Spinal cord (tissue), 10 donors: Measurements from ENCODE around the gene NOC4L. TPM values are rescaled to one million over a fixed set of nuclear protein-coding genes. Genes with fewer than 3 reads are reported as not detected.

Source experiments
- DNase-seq, 6 donors: peaks; one replicate each; pipeline versions ENCODE4 v3.0.0 to v3.0.0-alpha.2; 2013 to 2015; ENCODE audit warnings: low spot score in 6 of 6, low read depth in 4 of 6
- H3K27ac ChIP-seq: one replicate; pipeline ENCODE4 v1.5.1; 2013; ENCODE audit warnings: low read depth, low read length, control low read depth
- H3K27me3 ChIP-seq: one replicate; pipeline ENCODE4 v1.6.1; 2013; ENCODE audit warnings: low read length; ENCODE audit not compliant: control insufficient read depth, insufficient read depth
- H3K36me3 ChIP-seq: one replicate; pipeline ENCODE4 v1.6.1; 2013; ENCODE audit warnings: low read length; ENCODE audit not compliant: control insufficient read depth, insufficient read depth
- H3K4me1 ChIP-seq: one replicate; pipeline ENCODE4 v1.6.1; 2013; ENCODE audit warnings: low read length; ENCODE audit not compliant: control insufficient read depth, insufficient read depth
- H3K4me3 ChIP-seq: one replicate; pipeline ENCODE4 v1.5.1; 2013; ENCODE audit warnings: low read depth, low read length, control low read depth
- H3K9me3 ChIP-seq: one replicate; pipeline ENCODE4 v1.6.1; 2013; ENCODE audit warnings: low read length; ENCODE audit not compliant: control insufficient read depth, insufficient read depth
- WGBS: methylation state at CpG from one replicate; pipeline ENCODE4 v1.1.5; 2013; ENCODE audit warnings: missing lambda C conversion rate; ENCODE audit not compliant: insufficient coverage; 5-methylcytosine and 5-hydroxymethylcytosine counted together
- polyA plus RNA-seq, 2 donors: library from polyadenylated mRNA; unstranded; fragments of 120-200 nt; gene quantifications; one replicate each; pipeline ENCODE4 v1.2.1, GENCODE V29; 2013; ENCODE audit not compliant: insufficient read length in 2 of 2
- total RNA-seq, 2 donors: library from RNA; depleted of rRNA in 1 of 2; stranded (reverse); fragments of 120-200 nt in 1 of 2; fragments of >200 nt in 1 of 2; gene quantifications; one replicate each; pipeline versions ENCODE4 v1.2.3 to v1.2.4, GENCODE V29; 2013 to 2014
- donor health status: healthy.

Gene NOC4L
- total and polyA plus RNA-seq, 4 donors: 6.1 to 26.8 (median 16.3) TPM

- peaks cover 4% of the 10 kb centered on the region for H3K27me3 ChIP-seq
- peaks cover 27% of the 10 kb centered on the region for H3K4me1 ChIP-seq
- no peaks in the 10 kb centered on the region for H3K9me3 ChIP-seq
- no peak overlapping the region for H3K27ac ChIP-seq
- no peak for DNase-seq
- 90% methylated on average over 8 of the region's 10 CpGs for WGBS
- H3K4me3 ChIP-seq: no peak overlapping the region
- no peaks in the 10 kb centered on the region for H3K36me3 ChIP-seq
Observed at GRCh38 chr12:132166801-132167591, 22.7 kb downstream of the NOC4L start.

DNA sequence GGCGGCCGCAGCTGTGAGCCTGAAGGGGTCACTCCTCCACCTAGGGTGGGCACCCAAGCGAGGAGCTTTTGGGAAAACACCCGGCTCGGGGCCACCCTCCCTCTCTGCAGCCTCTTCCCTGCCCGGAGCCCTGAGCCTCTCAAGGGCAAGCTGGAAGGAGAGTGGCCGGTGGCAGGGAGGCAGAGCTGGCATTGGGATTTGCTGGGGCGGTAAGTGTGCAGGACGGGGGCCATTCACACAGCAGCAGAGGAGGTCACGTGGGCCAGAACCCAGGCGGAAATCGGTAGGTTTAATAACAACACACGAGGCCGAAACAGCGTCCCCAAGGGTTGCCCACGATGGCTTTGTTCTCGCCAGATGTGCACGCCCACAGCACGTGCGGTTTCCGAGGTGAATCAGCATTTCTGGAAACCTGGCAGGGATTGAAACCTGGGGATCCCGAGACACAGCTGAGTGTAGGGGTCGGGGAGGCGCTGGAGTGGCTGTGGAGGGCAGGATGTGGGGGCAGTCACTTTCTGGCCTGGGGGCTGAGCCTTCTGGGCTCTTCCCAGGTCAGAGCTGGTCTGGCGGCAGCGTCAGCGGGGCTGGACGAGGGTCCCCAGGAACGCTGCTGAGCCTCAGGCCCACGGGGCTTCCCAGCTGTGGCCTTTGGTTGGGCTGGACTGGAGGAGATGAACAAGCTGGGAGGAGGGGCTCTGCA lies 23.5 kb downstream of the NOC4L start:
- WGBS: 79% methylated on average over 25 of the region's 30 CpGs
- Histone ChIP-seq H3K9me3 (no peaks in the 10 kb centered on the region), H3K27ac (no peak overlapping the region), H3K4me3 (no peak overlapping the region), H3K27me3 (peaks cover 4% of the 10 kb centered on the region), H3K36me3 (no peaks in the 10 kb centered on the region), H3K4me1 (peaks cover 19% of the 10 kb centered on the region)
- no peak for DNase-seq

GRCh38 chr12:132168311-132169031 lies 24.2 kb downstream of the NOC4L start:
- DNase-seq: no peak
- WGBS: 87% methylated on average over 30 of the region's 31 CpGs
- peaks cover 12% of the 10 kb centered on the region for H3K4me1 ChIP-seq
- H3K36me3 ChIP-seq: no peaks in the 10 kb centered on the region
- no peak overlapping the region for H3K27ac ChIP-seq
- no peak overlapping the region for H3K4me3 ChIP-seq
- H3K9me3 ChIP-seq: no peaks in the 10 kb centered on the region
- H3K27me3 ChIP-seq: no peaks in the 10 kb centered on the region

DNA sequence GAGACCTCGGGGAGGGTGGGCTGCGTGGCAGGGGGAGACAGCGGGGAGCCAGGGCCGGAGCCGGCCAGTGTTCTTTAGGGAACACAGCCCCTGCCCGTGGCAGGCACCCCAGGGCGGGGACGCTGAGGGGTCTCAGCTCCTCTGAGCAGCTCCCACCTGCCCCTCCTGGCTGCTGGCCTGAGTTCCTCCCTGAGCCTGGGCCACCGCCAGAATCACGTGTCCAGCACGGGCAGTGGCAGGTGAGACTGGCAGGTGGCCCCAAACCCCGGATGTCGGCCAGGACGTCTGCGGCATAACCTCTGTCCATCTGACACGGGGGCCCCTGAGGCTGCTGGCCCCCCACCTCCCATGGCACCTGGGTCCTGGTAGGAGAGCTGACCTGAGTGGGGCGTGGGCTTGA lies 25.1 kb downstream of the NOC4L start:
- Histone ChIP-seq H3K27me3 (peaks cover 2% of the 10 kb centered on the region), H3K9me3 (no peaks in the 10 kb centered on the region), H3K36me3 (no peaks in the 10 kb centered on the region)

DNA sequence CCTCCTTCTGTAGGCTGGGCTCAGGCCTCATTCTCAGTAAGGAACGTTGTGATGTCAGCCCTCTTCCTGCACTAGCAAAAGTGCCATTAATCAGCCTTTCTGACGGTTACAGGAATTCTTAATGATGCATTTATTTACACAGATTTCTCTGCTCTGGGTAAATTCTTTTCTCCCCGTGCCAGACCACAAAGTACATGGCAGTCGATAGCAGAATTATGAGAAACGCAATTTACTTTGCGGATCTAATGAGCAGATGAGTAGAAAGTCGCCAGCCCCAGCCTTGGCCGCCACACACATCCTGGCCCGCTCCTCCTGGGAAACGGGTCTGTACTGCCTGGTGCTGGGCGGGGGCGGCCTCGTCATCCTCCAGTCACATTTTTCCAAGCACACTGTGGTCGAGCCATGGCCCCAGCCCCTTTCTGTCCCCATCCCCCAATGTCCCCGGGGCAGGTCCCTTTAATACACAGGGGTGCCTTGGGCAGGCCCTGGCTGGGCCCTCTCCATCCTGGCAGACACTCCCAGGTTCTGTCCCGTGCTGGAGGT lies 25.9 kb downstream of the NOC4L start:
- 53% methylated on average over 16 of the region's 16 CpGs for WGBS
- peaks cover 2% of the 10 kb centered on the region for H3K27me3 ChIP-seq
- no peaks in the 10 kb centered on the region for H3K36me3 ChIP-seq
- H3K9me3 ChIP-seq: no peaks in the 10 kb centered on the region
- peaks cover 7% of the 10 kb centered on the region for H3K4me1 ChIP-seq
- H3K4me3 ChIP-seq: no peak overlapping the region
- peak in 1 of 6 donors; percentile 47 for DNase-seq
- no peak overlapping the region for H3K27ac ChIP-seq

More for the DNA sequence above, 25.1 kb downstream of the NOC4L start:
- no peak overlapping the region for H3K4me3 ChIP-seq
- no peak overlapping the region for H3K27ac ChIP-seq
- 83% methylated on average over 13 of the region's 17 CpGs for WGBS
- peaks cover 7% of the 10 kb centered on the region for H3K4me1 ChIP-seq
- no peak for DNase-seq

- Histone ChIP-seq H3K36me3 (no peaks in the 10 kb centered on the region), H3K9me3 (no peaks in the 10 kb centered on the region), H3K27me3 (peaks cover 2% of the 10 kb centered on the region), H3K4me1 (peaks cover 7% of the 10 kb centered on the region), H3K4me3 (no peak overlapping the region), H3K27ac (no peak overlapping the region)
- no peak for DNase-seq
- WGBS: 87% methylated on average over 28 of the region's 33 CpGs
Observed at GRCh38 chr12:132170637-132171292, 26.5 kb downstream of the NOC4L start.

GRCh38 chr12:132171293-132171967 lies 27.2 kb downstream of the NOC4L start:
- no peak for DNase-seq
- Histone ChIP-seq H3K27me3 (peaks cover 2% of the 10 kb centered on the region), H3K4me1 (peaks cover 7% of the 10 kb centered on the region), H3K9me3 (no peaks in the 10 kb centered on the region), H3K27ac (no peak overlapping the region), H3K4me3 (no peak overlapping the region), H3K36me3 (no peaks in the 10 kb centered on the region)
- 65% methylated on average over 17 of the region's 24 CpGs for WGBS

- Histone ChIP-seq H3K27ac (no peak overlapping the region), H3K9me3 (no peaks in the 10 kb centered on the region), H3K4me3 (no peak overlapping the region), H3K4me1 (peaks cover 7% of the 10 kb centered on the region), H3K27me3 (peaks cover 2% of the 10 kb centered on the region), H3K36me3 (no peaks in the 10 kb centered on the region)
- 78% methylated on average over 11 of the region's 28 CpGs for WGBS
- DNase-seq: no peak
Observed at GRCh38 chr12:132171968-132172521, 27.8 kb downstream of the NOC4L start.
